Measurements from ENCODE around the gene NUP54.

The NUP54 gene

GRCh38 chr4:76096076-76096475 is 52.1 kb downstream of the NUP54 start:
- Histone ChIP-seq H3K36me3 (ENCODE audit: control insufficient read depth, insufficient read depth, low read length) (no peaks in the 10 kb centered on the region), H3K4me3 (ENCODE audit: low read depth, low read length) (no peak overlapping the region), H3K27me3 (ENCODE audit: control insufficient read depth, insufficient read depth, low read length) (no peaks in the 10 kb centered on the region), H3K9me3 (ENCODE audit: control insufficient read depth, insufficient read depth, low read length) (no peaks in the 10 kb centered on the region), H3K27ac (ENCODE audit: low read depth, low read length) (no peak overlapping the region), H3K9ac (ENCODE audit: low read depth, low read length) (no peak overlapping the region), H3K4me1 (ENCODE audit: control insufficient read depth, insufficient read depth, low read length) (no peaks in the 10 kb centered on the region)

- Histone ChIP-seq H3K9ac (ENCODE audit: low read depth, low read length) (no peak overlapping the region), H3K27me3 (ENCODE audit: control insufficient read depth, insufficient read depth, low read length) (no peaks in the 10 kb centered on the region), H3K9me3 (ENCODE audit: control insufficient read depth, insufficient read depth, low read length) (no peaks in the 10 kb centered on the region), H3K27ac (ENCODE audit: low read depth, low read length) (no peak overlapping the region), H3K36me3 (ENCODE audit: control insufficient read depth, insufficient read depth, low read length) (no peaks in the 10 kb centered on the region), H3K4me3 (ENCODE audit: low read depth, low read length) (no peak overlapping the region), H3K4me1 (ENCODE audit: control insufficient read depth, insufficient read depth, low read length) (no peaks in the 10 kb centered on the region)
Measured at GRCh38 chr4:76095568-76095967, 52.6 kb downstream of the NUP54 start.

GRCh38 chr4:76091052-76091451 is 57.1 kb downstream of the NUP54 start:
- no peak overlapping the region for H3K27ac ChIP-seq (ENCODE audit: low read depth, low read length)
- no peak overlapping the region for H3K9ac ChIP-seq (ENCODE audit: low read depth, low read length)

GRCh38 chr4:76090241-76090691 is 57.9 kb downstream of the NUP54 start:
- Histone ChIP-seq H3K9ac (ENCODE audit: low read depth, low read length) (no peak overlapping the region), H3K4me3 (ENCODE audit: low read depth, low read length) (no peak overlapping the region), H3K36me3 (ENCODE audit: control insufficient read depth, insufficient read depth, low read length) (no peaks in the 10 kb centered on the region), H3K27ac (ENCODE audit: low read depth, low read length) (no peak overlapping the region), H3K9me3 (ENCODE audit: control insufficient read depth, insufficient read depth, low read length) (no peaks in the 10 kb centered on the region), H3K27me3 (ENCODE audit: control insufficient read depth, insufficient read depth, low read length) (no peaks in the 10 kb centered on the region), H3K4me1 (ENCODE audit: control insufficient read depth, insufficient read depth, low read length) (0 out of 2 replicates have a peak, but pooled peaks cover 4% of the 10 kb centered on the region)

More at GRCh38 chr4:76091052-76091451, 57.1 kb downstream of the NUP54 start:
- Histone ChIP-seq H3K4me1 (ENCODE audit: control insufficient read depth, insufficient read depth, low read length) (0 out of 2 replicates have a peak, but pooled peaks cover 4% of the 10 kb centered on the region), H3K9me3 (ENCODE audit: control insufficient read depth, insufficient read depth, low read length) (no peaks in the 10 kb centered on the region), H3K27me3 (ENCODE audit: control insufficient read depth, insufficient read depth, low read length) (no peaks in the 10 kb centered on the region), H3K4me3 (ENCODE audit: low read depth, low read length) (no peak overlapping the region), H3K36me3 (ENCODE audit: control insufficient read depth, insufficient read depth, low read length) (no peaks in the 10 kb centered on the region)

- H3K27ac ChIP-seq (ENCODE audit: low read depth, low read length), result no peak overlapping the region
- no peak overlapping the region for H3K4me3 ChIP-seq (ENCODE audit: low read depth, low read length)
- no peak overlapping the region for H3K9ac ChIP-seq (ENCODE audit: low read depth, low read length)
- H3K4me1 ChIP-seq (ENCODE audit: control insufficient read depth, insufficient read depth, low read length), result 0 out of 2 replicates have a peak, but pooled peaks cover 4% of the 10 kb centered on the region
- no peaks in the 10 kb centered on the region for H3K9me3 ChIP-seq (ENCODE audit: control insufficient read depth, insufficient read depth, low read length)
- H3K36me3 ChIP-seq (ENCODE audit: control insufficient read depth, insufficient read depth, low read length), result no peaks in the 10 kb centered on the region
- no peaks in the 10 kb centered on the region for H3K27me3 ChIP-seq (ENCODE audit: control insufficient read depth, insufficient read depth, low read length)
Measured at GRCh38 chr4:76088719-76089118, 59.5 kb downstream of the NUP54 start.

- H3K4me3 ChIP-seq (ENCODE audit: low read depth, low read length), result peak overlapping the region; percentile 15; the same call in 1 of the 2 replicates
- H3K27ac ChIP-seq (ENCODE audit: low read depth, low read length), result no peak overlapping the region
- no peak overlapping the region for H3K9ac ChIP-seq (ENCODE audit: low read depth, low read length)
Measured at GRCh38 chr4:76087007-76087769, 61.0 kb downstream of the NUP54 start.

GRCh38 chr4:76084542-76084941 is 63.7 kb downstream of the NUP54 start:
- H3K9ac ChIP-seq (ENCODE audit: low read depth, low read length), result no peak overlapping the region
- no peak overlapping the region for H3K4me3 ChIP-seq (ENCODE audit: low read depth, low read length)
- 0 out of 2 replicates have a peak, but pooled peaks cover 4% of the 10 kb centered on the region for H3K4me1 ChIP-seq (ENCODE audit: control insufficient read depth, insufficient read depth, low read length)
- no peak overlapping the region for H3K27ac ChIP-seq (ENCODE audit: low read depth, low read length)
- H3K36me3 ChIP-seq (ENCODE audit: control insufficient read depth, insufficient read depth, low read length), result no peaks in the 10 kb centered on the region
- no peaks in the 10 kb centered on the region for H3K27me3 ChIP-seq (ENCODE audit: control insufficient read depth, insufficient read depth, low read length)
- H3K9me3 ChIP-seq (ENCODE audit: control insufficient read depth, insufficient read depth, low read length), result no peaks in the 10 kb centered on the region

More at GRCh38 chr4:76087007-76087769, 61.0 kb downstream of the NUP54 start:
- Histone ChIP-seq H3K27me3 (ENCODE audit: control insufficient read depth, insufficient read depth, low read length) (no peaks in the 10 kb centered on the region), H3K36me3 (ENCODE audit: control insufficient read depth, insufficient read depth, low read length) (no peaks in the 10 kb centered on the region), H3K4me1 (ENCODE audit: control insufficient read depth, insufficient read depth, low read length) (0 out of 2 replicates have a peak, but pooled peaks cover 4% of the 10 kb centered on the region), H3K9me3 (ENCODE audit: control insufficient read depth, insufficient read depth, low read length) (no peaks in the 10 kb centered on the region)

GRCh38 chr4:76083386-76083988 is 64.7 kb downstream of the NUP54 start:
- H3K4me3 ChIP-seq (ENCODE audit: low read depth, low read length), result no peak overlapping the region

GRCh38 chr4:76078033-76078613 is 70.1 kb downstream of the NUP54 start:
- no peaks in the 10 kb centered on the region for H3K9me3 ChIP-seq (ENCODE audit: control insufficient read depth, insufficient read depth, low read length)
- H3K27me3 ChIP-seq (ENCODE audit: control insufficient read depth, insufficient read depth, low read length), result no peaks in the 10 kb centered on the region
- no peak overlapping the region for H3K4me3 ChIP-seq (ENCODE audit: low read depth, low read length)
- H3K27ac ChIP-seq (ENCODE audit: low read depth, low read length), result no peak overlapping the region
- H3K9ac ChIP-seq (ENCODE audit: low read depth, low read length), result no peak overlapping the region
- H3K36me3 ChIP-seq (ENCODE audit: control insufficient read depth, insufficient read depth, low read length), result no peaks in the 10 kb centered on the region
- H3K4me1 ChIP-seq (ENCODE audit: control insufficient read depth, insufficient read depth, low read length), result peaks cover 22% of the 10 kb centered on the region

More at GRCh38 chr4:76083386-76083988, 64.7 kb downstream of the NUP54 start:
- no peaks in the 10 kb centered on the region for H3K9me3 ChIP-seq (ENCODE audit: control insufficient read depth, insufficient read depth, low read length)
- no peak overlapping the region for H3K27ac ChIP-seq (ENCODE audit: low read depth, low read length)
- 0 out of 2 replicates have a peak, but pooled peaks cover 4% of the 10 kb centered on the region for H3K4me1 ChIP-seq (ENCODE audit: control insufficient read depth, insufficient read depth, low read length)
- no peak overlapping the region for H3K9ac ChIP-seq (ENCODE audit: low read depth, low read length)
- H3K27me3 ChIP-seq (ENCODE audit: control insufficient read depth, insufficient read depth, low read length), result no peaks in the 10 kb centered on the region
- H3K36me3 ChIP-seq (ENCODE audit: control insufficient read depth, insufficient read depth, low read length), result no peaks in the 10 kb centered on the region

- Histone ChIP-seq H3K9ac (ENCODE audit: low read depth, low read length) (no peak overlapping the region), H3K36me3 (ENCODE audit: control insufficient read depth, insufficient read depth, low read length) (no peaks in the 10 kb centered on the region), H3K27me3 (ENCODE audit: control insufficient read depth, insufficient read depth, low read length) (no peaks in the 10 kb centered on the region), H3K9me3 (ENCODE audit: control insufficient read depth, insufficient read depth, low read length) (no peaks in the 10 kb centered on the region), H3K4me3 (ENCODE audit: low read depth, low read length) (no peak overlapping the region), H3K27ac (ENCODE audit: low read depth, low read length) (no peak overlapping the region), H3K4me1 (ENCODE audit: control insufficient read depth, insufficient read depth, low read length) (peaks cover 35% of the 10 kb centered on the region)
Measured at GRCh38 chr4:76074993-76075600, 73.1 kb downstream of the NUP54 start.

Data from HUES48 (cell line).